ENCODE data around the gene DDX49. TPM values are rescaled to one million over a fixed set of nuclear protein-coding genes. Genes with fewer than 3 reads are reported as not detected.

DDX49 gene
- total RNA-seq, 1 experiment from 2014 or later, result 47.9 TPM

DNA sequence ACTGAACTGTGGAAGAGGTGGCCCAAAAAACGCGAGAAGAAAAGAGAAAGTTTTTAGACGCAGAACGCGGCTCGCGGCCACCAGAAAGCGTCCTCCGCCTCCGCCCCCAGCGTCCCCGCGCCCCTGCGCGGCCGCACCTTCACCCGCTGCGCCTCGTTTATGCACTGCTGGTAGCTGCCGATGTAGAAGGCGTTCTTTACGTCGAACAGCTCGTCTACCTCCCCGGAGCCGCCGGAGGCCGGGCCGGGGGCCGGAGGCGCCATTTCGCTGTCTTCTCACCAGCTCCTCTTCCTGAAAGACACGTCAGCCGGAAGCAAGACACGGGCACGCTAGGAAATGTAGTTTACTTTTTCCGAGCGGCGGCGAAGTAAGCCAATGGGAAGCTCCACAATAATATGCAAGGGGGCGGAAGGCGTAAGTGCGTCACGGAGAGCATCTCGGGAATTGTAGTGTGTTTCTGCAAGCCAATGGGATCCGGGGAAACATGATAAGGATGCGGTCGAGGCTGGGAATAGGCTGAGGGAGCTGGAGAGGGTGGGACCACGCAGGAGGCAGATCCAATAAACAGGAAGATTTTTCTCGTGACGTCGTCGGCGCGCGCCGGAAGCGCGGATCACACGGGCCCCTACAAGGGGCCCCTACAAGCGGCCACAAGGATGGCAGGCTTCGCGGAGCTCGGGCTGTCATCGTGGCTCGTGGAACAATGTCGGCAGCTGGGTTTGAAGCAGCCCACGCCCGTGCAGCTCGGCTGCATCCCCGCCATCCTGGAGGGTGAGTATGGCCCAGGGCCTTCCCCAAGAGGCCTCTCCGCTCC lies at the start of gene DDX49, which contains the start of gene COPE (continued):
- TF ChIP-seq, protein P1, sequence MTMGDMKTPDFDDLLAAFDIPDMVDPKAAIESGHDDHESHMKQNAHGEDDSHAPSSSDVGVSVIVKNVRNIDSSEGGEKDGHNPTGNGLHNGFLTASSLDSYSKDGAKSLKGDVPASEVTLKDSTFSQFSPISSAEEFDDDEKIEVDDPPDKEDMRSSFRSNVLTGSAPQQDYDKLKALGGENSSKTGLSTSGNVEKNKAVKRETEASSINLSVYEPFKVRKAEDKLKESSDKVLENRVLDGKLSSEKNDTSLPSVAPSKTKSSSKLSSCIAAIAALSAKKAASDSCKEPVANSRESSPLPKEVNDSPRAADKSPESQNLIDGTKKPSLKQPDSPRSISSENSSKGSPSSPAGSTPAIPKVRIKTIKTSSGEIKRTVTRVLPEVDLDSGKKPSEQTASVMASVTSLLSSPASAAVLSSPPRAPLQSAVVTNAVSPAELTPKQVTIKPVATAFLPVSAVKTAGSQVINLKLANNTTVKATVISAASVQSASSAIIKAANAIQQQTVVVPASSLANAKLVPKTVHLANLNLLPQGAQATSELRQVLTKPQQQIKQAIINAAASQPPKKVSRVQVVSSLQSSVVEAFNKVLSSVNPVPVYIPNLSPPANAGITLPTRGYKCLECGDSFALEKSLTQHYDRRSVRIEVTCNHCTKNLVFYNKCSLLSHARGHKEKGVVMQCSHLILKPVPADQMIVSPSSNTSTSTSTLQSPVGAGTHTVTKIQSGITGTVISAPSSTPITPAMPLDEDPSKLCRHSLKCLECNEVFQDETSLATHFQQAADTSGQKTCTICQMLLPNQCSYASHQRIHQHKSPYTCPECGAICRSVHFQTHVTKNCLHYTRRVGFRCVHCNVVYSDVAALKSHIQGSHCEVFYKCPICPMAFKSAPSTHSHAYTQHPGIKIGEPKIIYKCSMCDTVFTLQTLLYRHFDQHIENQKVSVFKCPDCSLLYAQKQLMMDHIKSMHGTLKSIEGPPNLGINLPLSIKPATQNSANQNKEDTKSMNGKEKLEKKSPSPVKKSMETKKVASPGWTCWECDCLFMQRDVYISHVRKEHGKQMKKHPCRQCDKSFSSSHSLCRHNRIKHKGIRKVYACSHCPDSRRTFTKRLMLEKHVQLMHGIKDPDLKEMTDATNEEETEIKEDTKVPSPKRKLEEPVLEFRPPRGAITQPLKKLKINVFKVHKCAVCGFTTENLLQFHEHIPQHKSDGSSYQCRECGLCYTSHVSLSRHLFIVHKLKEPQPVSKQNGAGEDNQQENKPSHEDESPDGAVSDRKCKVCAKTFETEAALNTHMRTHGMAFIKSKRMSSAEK (CRISPR knock-in tag; IDR thresholded peaks at IDR 0.05; ENCODE audit: borderline replicate concordance), result no peak
- TF ChIP-seq SP1 (CRISPR knock-in tag; conservative IDR thresholded peaks at IDR 0.05), result peak; percentile 80
- no peak for TF ChIP-seq TP53 (CRISPR knock-in tag; IDR thresholded peaks at IDR 0.05)
- TF ChIP-seq ZNF423 (CRISPR knock-in tag; IDR thresholded peaks at IDR 0.05), result no peak
- TF ChIP-seq SMAD3 (CRISPR knock-in tag; IDR thresholded peaks at IDR 0.05; ENCODE audit: borderline replicate concordance), result no peak
- TF ChIP-seq CREM (CRISPR knock-in tag; IDR thresholded peaks at IDR 0.05), result peak; percentile 97
- TF ChIP-seq, protein P2, sequence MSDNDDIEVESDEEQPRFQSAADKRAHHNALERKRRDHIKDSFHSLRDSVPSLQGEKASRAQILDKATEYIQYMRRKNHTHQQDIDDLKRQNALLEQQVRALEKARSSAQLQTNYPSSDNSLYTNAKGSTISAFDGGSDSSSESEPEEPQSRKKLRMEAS (CRISPR knock-in tag; IDR thresholded peaks at IDR 0.05), result peak; percentile 78

DNA sequence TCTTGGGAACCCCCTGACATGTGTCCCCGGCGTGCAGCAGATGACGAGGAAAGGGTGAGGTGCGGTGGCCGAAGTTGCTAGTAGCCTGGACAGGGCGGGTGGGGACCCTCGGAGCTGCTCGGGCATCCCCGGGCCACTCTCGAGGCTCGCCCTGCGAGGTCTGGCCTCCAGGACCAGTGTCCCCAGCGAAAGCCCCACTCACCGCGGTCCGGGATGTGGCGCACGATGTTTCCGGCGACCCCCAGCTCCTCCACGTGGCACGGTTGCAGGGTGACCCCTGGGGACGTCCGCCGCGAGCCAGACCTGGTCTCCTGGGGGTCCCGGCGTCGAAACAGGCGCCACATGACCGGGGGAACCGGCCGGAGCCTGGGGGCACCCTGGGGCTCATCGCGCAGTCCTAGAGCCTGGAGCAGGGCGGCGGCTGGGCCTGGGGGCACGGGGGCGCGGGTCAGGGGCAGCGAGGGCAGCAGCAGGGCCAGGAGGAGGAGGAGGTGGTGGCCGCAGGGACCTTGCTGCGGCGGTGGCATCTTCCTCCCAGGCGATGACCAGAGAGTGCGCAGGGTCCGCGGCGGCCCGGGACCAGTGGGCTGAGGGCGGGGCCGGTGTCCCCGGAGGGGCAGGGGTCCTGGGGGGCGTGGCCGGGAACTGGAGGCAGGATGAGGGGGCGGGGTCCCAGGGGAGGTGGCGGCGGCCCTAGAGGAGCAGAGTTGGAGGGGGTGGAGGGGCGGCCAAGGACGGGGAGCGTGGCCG lies 49.6 kb upstream of the DDX49 start:
- peaks cover 8% of the 10 kb centered on the region; the same call in 1 of the 2 replicates for H3K36me3 Mint-ChIP-seq
- DNase-seq (ENCODE audit: low spot score) (peak; percentile 83), ATAC-seq (peak; percentile 62)
- TF ChIP-seq, protein P2 (CRISPR knock-in tag; IDR thresholded peaks at IDR 0.05), result 0 out of 2 replicates have a peak, but pooled peaks have one; percentile 32
- TF ChIP-seq, protein P3, sequence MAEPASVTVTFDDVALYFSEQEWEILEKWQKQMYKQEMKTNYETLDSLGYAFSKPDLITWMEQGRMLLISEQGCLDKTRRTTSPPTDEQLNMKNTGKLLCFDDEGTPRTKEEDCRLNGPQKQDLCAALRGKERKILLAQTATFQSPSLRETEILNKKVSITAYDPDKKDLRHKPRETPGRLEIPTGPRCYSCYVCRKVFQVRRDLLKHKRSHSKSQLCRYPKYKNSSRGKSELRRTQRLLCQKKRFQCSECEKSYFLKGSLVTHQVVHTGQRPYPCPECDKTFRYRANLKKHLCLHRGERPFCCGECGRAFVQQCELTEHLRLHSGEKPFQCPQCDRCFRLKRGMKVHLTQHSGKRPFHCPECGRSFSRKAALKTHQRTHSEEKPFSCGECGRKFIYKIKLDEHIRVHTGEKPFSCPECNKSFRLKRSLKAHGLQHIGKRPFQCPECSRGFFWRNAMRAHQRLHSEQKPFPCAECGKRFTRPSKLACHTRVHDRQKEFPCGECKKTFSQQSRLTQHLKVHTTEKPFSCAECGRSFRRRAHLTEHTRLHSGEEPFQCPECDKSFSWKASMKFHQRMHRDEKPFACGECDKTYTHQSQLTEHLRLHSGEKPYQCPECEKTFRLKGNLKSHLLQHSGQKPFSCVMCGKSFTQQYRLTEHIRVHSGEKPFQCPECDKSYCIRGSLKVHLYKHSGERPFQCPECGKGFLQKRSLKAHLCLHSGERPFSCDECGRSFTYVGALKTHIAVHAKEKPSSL (CRISPR knock-in tag; conservative IDR thresholded peaks at IDR 0.05), result no peak
- H3K27ac Mint-ChIP-seq, result no peak overlapping the region
- peaks cover 14% of the 10 kb centered on the region for H3K4me1 Mint-ChIP-seq
- H3K27me3 Mint-ChIP-seq (ENCODE audit: low read depth), result peaks cover 26% of the 10 kb centered on the region
- no peak overlapping the region for H3K4me3 Mint-ChIP-seq
- H3K9me3 Mint-ChIP-seq, result no peaks in the 10 kb centered on the region
- CTCF ChIA-PET, result interaction anchor here (1.3 to 1.5 kb wide), 3 partner anchors 23 to 97 kb away, joined by 3 to 9 read pairs (median 9); partner anchors contain the start of gene CERS1
- POLR2A ChIA-PET, result no interaction called here

DNA sequence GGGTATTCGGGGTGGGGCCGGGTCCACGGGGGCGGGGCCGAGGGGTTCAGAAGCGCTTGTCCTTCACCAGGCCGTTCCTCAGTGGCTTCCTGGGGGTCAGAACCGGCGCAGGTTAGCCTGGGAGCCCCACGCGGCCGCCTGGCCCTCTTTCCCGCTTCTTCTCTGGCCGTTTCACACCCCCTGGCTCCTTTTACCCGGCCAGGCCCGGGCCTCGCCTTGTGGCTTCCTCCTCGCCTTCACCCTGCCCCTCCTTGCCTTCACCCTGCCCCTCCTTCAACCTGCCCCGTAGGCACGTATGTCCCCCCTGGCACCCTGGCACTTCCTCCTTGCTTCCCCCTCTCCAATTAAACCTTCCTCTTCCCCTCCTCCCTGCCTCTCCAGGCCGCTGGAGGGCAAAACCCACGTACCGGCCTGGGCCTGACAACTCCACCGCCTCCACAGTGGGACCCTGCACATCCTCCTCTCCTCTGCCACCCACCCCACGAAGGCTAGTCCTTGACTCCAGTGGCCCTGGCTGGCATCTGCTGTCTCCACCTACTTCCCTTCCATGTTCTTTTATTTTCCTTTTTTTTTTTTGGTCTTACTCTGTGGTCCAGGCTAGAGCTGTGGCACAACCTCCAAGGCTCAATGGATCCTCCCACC lies 48.9 kb upstream of the DDX49 start:
- ChIA-PET CTCF (no interaction called here), POLR2A (no interaction called here)
- Mint-ChIP-seq H3K9me3 (no peaks in the 10 kb centered on the region), H3K27me3 (ENCODE audit: low read depth) (peaks cover 26% of the 10 kb centered on the region), H3K4me1 (peaks cover 14% of the 10 kb centered on the region), H3K27ac (no peak overlapping the region), H3K36me3 (peaks cover 10% of the 10 kb centered on the region), H3K4me3 (peak overlapping the region; percentile 57)
- DNase-seq (ENCODE audit: low spot score) (no peak), ATAC-seq (no peak)
- TF ChIP-seq, protein P4, sequence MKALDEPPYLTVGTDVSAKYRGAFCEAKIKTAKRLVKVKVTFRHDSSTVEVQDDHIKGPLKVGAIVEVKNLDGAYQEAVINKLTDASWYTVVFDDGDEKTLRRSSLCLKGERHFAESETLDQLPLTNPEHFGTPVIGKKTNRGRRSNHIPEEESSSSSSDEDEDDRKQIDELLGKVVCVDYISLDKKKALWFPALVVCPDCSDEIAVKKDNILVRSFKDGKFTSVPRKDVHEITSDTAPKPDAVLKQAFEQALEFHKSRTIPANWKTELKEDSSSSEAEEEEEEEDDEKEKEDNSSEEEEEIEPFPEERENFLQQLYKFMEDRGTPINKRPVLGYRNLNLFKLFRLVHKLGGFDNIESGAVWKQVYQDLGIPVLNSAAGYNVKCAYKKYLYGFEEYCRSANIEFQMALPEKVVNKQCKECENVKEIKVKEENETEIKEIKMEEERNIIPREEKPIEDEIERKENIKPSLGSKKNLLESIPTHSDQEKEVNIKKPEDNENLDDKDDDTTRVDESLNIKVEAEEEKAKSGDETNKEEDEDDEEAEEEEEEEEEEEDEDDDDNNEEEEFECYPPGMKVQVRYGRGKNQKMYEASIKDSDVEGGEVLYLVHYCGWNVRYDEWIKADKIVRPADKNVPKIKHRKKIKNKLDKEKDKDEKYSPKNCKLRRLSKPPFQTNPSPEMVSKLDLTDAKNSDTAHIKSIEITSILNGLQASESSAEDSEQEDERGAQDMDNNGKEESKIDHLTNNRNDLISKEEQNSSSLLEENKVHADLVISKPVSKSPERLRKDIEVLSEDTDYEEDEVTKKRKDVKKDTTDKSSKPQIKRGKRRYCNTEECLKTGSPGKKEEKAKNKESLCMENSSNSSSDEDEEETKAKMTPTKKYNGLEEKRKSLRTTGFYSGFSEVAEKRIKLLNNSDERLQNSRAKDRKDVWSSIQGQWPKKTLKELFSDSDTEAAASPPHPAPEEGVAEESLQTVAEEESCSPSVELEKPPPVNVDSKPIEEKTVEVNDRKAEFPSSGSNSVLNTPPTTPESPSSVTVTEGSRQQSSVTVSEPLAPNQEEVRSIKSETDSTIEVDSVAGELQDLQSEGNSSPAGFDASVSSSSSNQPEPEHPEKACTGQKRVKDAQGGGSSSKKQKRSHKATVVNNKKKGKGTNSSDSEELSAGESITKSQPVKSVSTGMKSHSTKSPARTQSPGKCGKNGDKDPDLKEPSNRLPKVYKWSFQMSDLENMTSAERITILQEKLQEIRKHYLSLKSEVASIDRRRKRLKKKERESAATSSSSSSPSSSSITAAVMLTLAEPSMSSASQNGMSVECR (CRISPR knock-in tag; IDR thresholded peaks at IDR 0.05; ENCODE audit: borderline replicate concordance), result no peak
- TF ChIP-seq, protein P5, sequence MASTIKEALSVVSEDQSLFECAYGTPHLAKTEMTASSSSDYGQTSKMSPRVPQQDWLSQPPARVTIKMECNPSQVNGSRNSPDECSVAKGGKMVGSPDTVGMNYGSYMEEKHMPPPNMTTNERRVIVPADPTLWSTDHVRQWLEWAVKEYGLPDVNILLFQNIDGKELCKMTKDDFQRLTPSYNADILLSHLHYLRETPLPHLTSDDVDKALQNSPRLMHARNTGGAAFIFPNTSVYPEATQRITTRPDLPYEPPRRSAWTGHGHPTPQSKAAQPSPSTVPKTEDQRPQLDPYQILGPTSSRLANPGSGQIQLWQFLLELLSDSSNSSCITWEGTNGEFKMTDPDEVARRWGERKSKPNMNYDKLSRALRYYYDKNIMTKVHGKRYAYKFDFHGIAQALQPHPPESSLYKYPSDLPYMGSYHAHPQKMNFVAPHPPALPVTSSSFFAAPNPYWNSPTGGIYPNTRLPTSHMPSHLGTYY (CRISPR knock-in tag; IDR thresholded peaks at IDR 0.05), result no peak
- TF ChIP-seq, protein P6, sequence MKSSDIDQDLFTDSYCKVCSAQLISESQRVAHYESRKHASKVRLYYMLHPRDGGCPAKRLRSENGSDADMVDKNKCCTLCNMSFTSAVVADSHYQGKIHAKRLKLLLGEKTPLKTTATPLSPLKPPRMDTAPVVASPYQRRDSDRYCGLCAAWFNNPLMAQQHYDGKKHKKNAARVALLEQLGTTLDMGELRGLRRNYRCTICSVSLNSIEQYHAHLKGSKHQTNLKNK (CRISPR knock-in tag; IDR thresholded peaks at IDR 0.05), result no peak
- TF ChIP-seq, protein P7, sequence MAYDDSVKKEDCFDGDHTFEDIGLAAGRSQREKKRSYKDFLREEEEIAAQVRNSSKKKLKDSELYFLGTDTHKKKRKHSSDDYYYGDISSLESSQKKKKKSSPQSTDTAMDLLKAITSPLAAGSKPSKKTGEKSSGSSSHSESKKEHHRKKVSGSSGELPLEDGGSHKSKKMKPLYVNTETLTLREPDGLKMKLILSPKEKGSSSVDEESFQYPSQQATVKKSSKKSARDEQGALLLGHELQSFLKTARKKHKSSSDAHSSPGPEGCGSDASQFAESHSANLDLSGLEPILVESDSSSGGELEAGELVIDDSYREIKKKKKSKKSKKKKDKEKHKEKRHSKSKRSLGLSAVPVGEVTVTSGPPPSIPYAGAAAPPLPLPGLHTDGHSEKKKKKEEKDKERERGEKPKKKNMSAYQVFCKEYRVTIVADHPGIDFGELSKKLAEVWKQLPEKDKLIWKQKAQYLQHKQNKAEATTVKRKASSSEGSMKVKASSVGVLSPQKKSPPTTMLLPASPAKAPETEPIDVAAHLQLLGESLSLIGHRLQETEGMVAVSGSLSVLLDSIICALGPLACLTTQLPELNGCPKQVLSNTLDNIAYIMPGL (CRISPR knock-in tag; IDR thresholded peaks at IDR 0.05), result no peak
- TF ChIP-seq ELF4 (CRISPR knock-in tag; IDR thresholded peaks at IDR 0.05; ENCODE audit: low read depth), result no peak

Data from WTC11 (cell line).